GM18511 (cell line): ENCODE results near the gene TRPT1.

Experiments used
- ATAC-seq: cut with Tn5 transposase; IDR thresholded peaks from one replicate; pipeline ENCODE4 v1.9.1; 2021; ENCODE audit warnings: mild to moderate bottlenecking, moderate library complexity; ENCODE audit not compliant: unreplicated experiment

The TRPT1 gene

DNA sequence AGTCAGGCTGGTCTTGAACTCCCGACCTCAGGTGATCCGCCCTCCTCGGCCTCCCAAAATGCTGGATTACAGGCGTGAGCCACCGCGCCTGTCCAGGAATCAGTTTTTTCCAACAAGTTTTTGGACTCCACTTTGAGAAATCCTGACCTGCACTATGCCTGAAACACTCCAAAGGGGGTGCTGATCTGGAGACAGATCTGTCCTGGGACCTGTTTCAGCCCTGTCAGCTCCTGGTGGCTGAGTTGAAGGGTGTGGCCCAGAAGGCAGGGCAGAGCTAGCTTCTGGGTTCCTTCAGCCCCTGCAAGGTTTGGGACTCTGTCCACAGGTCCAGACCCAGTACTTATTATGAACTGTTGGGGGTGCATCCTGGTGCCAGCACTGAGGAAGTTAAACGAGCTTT, 5.6 kb upstream of the TRPT1 start:
- ATAC-seq: no peak

DNA sequence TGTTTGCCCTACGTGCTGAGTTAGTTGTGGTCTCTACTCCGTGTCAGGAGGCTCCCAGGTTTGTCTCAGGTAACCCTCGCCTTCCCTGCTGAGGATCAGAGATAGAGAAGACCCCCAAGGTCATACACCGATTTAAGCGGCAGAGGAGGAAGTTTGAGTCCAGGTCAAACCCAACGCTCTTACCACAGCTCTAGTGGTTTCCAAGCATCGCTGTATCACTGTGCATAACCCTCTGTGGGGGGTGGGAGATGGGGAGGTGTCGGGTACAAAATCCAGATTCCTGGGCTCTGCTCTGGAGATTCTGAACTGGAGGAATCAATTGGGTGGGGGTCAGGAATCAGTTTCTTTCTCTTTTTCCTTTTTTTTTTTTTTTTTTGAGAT, 5.0 kb upstream of the TRPT1 start:
- no peak for ATAC-seq

DNA sequence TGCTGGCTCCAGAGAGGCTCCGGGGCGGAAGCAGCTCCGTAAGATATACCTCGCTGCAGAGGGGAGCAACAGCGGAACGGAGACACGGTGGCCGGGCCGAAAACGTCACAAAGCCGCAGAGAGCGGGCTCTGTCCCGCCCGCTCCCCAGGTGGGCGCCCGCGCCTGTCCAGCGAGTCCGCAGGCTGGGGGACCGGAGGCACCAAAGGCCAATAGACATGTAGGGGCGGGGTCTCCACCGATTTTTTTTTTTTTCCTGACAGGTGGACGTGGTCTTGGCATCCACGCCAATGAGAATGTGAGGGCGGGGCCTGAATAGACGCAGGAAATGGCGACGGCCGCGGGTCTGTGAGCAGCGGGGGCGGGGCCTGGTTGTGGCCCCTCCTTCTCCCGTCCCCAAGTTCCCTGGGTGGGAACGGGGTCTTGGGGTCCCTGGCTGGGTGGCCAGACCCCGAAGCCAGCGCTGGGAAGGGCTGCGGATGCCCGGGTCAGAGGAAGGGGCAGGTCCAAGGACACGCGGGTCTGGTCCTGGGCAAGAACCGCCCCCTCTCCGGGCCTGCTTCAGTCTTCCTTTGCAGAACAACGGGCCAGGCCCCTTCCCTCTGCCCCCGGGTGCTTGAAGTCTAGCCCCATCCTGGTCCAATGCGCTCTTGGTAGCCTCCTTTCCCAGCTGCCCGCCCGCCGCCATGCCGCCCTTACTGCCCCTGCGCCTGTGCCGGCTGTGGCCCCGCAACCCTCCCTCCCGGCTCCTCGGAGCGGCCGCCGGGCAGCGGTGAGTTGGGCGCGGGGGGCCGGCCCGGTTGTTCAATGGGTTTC, 4.4 kb upstream of the TRPT1 start, which contains the start of gene DNAJC4:
TSS of gene DNAJC4 (plus strand) at position 378 of the 814 bp plus-strand sequence. CDS start at position 685, 307 bp downstream.
- ATAC-seq: peak; percentile 46

GRCh38 chr11:64229744-64230170, 3.8 kb upstream of the TRPT1 start:
- ATAC-seq: no peak

DNA sequence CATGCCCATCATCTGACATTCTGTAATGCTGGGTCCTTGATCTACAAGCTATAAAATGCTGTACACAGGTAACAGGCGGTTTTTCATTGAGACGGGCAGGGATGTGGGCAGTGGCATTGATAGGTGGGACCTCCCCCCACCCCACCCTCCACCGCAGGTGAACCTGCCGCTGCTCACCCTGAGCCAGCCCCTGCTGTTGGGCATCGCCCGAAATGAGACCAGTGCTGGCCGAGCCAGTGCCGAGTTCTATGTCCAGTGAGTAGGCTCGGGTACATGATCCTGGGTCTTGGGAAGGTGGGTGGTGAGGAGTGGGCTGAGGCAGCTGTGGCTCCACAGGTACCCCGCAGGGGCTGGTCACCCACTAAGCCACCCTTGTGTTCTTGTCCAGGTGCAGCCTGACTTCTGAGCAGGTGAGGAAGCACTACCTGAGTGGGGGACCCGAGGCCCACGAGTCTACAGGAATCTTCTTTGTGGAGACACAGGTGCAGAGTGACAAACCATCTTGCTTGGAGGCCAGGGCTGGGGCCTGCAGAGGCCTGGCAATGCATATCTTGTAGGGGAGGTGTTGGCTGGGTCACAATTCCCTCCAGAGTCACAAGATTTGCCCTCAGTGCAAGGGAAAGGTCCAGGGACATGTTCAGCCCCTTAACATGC, 3.2 kb upstream of the TRPT1 start:
- ATAC-seq: no peak

DNA sequence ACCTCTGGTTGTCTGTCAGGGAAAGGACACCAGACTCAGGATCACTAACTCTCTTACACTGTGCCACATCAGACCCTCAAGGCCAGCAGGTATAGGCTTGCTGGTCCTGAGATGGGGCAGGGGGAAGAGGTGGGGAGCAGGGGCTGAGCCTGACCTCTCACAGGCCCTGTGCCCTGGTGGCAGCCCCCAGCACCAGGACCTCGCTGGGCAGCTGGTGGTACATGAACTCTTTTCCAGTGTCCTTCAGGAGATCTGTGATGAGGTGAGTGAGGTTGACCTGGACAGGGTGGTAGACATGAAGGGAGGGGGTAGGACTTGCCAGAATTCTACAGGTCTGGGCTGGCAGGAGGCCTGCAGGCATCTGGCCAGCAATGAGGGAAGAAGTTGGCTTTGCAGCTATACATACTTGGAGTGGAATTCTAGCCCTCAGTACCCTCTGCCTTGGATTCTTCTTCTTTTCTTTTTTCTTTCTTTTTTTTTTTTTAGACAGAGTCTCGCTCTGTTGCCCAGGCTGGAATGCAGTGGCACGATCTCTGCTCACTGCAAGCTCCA, 1.5 kb upstream of the TRPT1 start:
- no peak for ATAC-seq

DNA sequence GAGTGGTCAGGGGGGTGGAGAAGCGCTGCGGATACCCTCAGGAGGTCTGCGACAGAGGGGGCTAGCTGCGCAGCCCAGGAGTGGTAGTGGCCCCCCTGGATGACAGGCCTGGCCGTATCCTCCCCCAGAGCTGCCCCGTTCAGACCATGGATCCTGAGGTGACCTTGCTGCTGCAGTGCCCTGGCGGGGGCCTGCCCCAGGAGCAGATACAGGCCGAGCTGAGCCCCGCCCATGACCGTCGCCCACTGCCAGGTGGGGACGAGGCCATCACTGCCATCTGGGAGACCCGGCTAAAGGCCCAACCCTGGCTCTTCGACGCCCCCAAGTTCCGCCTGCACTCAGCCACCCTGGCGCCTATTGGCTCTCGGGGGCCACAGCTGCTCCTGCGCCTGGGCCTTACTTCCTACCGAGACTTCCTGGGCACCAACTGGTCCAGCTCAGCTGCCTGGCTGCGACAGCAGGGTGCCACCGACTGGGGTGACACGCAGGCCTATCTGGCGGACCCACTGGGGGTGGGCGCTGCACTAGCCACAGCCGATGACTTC, 593 bp upstream of the TRPT1 start:
- ATAC-seq: peak; percentile 38

DNA sequence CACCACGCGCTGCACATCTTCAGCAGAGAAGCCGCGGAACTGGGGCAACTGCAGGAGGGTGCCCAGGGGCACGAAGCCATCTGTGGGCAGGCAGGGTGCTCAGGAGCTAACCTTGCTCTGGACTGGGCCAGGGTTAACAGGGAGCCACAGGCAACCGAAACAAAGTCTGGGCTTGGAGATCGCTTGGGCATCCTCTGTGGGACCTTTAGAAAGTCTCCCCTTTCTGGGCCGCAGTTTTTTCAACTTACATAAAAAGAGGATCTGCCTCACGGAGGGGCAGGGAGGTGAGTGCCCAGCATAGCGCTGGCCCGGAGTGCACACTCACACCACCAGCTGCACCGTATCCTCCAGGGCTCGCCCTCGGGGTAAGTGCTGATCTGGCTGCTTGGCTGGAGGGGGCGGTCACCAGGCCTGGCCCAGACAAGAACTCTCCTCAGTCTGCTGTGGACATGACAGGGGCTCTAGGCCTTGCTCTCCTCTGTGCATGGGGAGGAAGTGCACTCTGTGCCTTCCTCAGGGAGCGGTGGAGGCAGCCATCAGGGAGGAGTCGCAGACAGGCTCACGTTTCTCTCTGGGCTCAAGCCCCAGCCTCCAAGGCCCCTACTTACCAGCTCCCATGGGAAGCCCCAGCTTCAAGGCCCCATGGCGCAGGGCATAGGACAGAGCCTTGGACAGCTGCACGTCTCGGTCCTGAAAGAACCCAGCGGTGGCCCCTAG, 937 bp downstream of the TRPT1 start:
- no peak for ATAC-seq

DNA sequence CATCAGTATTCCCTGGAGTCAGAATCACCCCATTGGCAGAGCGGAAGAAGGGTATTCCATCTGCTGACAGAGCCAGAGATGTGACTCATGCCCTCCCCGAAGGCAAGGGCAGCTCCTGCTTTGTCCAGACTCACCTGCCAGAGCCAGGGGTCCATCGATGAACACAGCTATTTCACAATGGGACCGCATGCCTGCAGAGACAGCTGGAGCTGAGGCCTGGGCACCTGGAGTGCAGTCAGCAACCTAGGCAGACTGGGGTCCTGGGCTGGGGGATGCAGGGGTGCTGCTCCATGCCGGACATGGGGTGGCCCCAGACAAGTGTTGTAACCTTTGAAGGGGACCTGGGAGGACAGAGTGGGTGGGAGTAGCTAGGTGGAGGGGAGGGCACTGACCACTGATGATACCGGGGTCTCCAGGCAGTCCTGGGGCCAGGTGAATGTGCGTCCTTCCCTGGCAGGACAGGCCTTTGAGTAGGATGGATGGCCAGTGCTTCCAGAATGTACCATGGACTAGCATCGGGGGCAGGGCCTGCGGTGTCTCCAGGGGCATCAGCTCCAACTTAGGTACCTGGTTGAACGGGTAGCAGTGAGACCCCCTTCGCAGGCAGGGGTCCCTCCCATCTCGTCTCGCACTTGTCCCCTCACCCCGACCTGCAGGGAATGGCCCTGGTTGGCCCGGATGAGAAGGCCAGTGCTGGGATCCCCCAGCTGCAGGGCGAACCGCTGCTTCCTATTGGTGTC, 1.7 kb downstream of the TRPT1 start:
- no peak for ATAC-seq

DNA sequence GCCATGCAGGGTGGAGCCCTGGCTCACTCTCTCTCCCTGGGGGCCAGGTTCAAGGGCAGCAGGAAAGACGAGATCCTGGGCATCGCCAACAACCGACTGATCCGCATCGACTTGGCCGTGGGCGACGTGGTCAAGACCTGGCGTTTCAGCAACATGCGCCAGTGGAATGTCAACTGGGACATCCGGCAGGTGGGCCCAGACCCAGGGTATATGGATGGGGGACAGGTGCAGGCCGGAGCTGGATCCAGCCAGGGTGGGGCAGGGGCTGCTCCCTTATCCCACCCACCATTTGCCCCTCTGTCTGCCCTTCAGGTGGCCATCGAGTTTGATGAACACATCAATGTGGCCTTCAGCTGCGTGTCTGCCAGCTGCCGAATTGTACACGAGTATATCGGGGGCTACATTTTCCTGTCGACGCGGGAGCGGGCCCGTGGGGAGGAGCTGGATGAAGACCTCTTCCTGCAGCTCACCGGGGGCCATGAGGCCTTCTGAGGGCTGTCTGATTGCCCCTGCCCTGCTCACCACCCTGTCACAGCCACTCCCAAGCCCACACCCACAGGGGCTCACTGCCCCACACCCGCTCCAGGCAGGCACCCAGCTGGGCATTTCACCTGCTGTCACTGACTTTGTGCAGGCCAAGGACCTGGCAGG, 2.9 kb downstream of the TRPT1 start:
- no peak for ATAC-seq

GRCh38 chr11:64222651-64223000, 3.4 kb downstream of the TRPT1 start:
- no peak for ATAC-seq

GRCh38 chr11:64220798-64221197, 5.2 kb downstream of the TRPT1 start:
- no peak for ATAC-seq

DNA sequence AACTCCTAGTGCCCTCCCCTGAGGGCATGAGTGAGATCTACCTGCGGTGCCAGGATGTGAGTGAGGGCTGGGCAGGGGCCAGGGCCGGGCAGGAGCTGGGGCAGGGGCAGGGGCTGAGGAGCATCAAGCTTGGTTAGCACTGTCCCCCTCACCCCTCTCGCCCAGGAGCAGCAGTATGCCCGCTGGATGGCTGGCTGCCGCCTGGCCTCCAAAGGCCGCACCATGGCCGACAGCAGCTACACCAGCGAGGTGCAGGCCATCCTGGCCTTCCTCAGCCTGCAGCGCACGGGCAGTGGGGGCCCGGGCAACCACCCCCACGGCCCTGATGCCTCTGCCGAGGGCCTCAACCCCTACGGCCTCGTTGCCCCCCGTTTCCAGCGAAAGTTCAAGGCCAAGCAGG, 5.7 kb downstream of the TRPT1 start:
- no peak for ATAC-seq

DNA sequence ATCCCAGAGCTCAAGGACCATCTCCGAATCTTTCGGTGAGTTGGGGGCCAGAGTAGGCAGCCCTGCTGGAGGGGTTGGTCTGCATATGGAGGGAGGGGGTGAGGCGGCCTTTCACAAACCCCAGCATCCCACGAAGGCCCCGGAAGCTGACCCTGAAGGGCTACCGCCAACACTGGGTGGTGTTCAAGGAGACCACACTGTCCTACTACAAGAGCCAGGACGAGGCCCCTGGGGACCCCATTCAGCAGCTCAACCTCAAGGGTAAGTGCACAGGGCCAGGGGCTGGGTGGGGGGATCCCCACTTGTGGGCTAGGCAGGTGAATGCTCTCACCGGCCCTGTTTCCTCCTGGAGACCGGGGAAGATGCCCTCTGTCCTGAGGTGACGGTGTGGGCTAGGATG, 6.2 kb downstream of the TRPT1 start:
- ATAC-seq: no peak

- ATAC-seq: no peak
Observed at GRCh38 chr11:64219354-64219684, 6.7 kb downstream of the TRPT1 start.

DNA sequence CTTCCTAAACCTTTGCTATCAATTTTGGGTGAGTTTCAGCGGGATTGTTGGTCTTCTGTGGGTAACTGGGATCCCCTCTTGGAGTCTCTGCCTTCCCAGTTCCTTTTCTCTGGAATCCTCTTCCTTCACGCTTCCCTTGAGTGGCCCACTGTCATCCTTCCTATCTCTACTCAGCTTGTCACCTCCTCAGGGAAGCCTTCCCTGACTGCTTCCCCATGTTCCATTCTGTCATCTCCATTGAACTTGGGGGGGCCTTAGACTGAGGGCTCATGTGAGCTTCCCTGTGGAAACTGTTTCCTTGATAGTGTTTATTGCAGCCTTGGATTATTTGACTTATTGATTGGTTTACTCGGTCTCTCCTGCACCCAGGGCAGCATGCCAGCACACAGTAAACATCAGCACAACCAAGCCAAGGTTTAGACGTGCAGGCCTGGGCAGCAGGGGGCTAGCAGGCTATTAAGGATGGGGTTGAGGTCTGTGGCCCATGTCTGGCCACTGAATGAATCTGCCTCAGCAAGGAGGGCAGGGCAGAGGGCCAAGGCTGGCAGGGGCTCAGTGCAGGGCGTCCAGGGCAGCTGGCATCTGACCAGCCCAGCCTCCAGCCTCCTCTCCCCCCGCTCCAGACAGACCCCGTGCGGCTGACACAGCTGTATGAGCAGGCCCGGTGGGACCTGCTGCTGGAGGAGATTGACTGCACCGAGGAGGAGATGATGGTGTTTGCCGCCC, 7.2 kb downstream of the TRPT1 start:
- no peak for ATAC-seq

- no peak for ATAC-seq
Observed at GRCh38 chr11:64216879-64217278, 9.1 kb downstream of the TRPT1 start.

GRCh38 chr11:64211181-64211872, 14.7 kb downstream of the TRPT1 start:
- no peak for ATAC-seq
